MCF 10A (cell line): ENCODE results near the gene CD248. TPM values are rescaled to one million over a fixed set of nuclear protein-coding genes. Genes with fewer than 3 reads are reported as not detected.

Experiments used
- BruUV-seq: library from RNA; stranded (reverse); fragments of 400-500 nt; replicated peaks from 2 replicates; lab custom pipeline; 2021; lab: Mats Ljungman, UMichigan
- CTCF ChIA-PET: fragments of 300-600 bp; sonication (Branson Sonifier 250); formaldehyde crosslinking; extraction: SDS; loops from one replicate; lab custom pipeline; 2021; ENCODE audit warnings: antibody characterized with exemption, inconsistent platforms; lab: Yijun Ruan, JAX
- POLR2A ChIA-PET: fragments of 300-600, 350-650 bp; sonication (Branson Sonifier 250); formaldehyde crosslinking; extraction: SDS; loops from one replicate; lab custom pipeline; 2020; ENCODE audit warnings: antibody characterized with exemption, inconsistent platforms; lab: Yijun Ruan, JAX
- DNase-seq: peaks from one replicate; pipeline ENCODE4 v3.0.0-alpha.2; 2018; ENCODE audit not compliant: unreplicated experiment
- H3K27ac Mint-ChIP-seq: one replicate; pipeline ENCODE4 v1.8.0; 2022; ENCODE audit warnings: mild to moderate bottlenecking, low read depth, mixed read lengths; ENCODE audit not compliant: unreplicated experiment
- H3K27me3 Mint-ChIP-seq: one replicate; pipeline ENCODE4 v1.8.0; 2022; ENCODE audit warnings: mixed read lengths; ENCODE audit not compliant: insufficient read depth, unreplicated experiment
- H3K36me3 Mint-ChIP-seq: one replicate; pipeline ENCODE4 v1.8.0; 2022; ENCODE audit warnings: mild to moderate bottlenecking, moderate library complexity, mixed read lengths; ENCODE audit not compliant: insufficient read depth, unreplicated experiment
- H3K4me1 Mint-ChIP-seq: one replicate; pipeline ENCODE4 v1.8.0; 2022; ENCODE audit warnings: mixed read lengths; ENCODE audit not compliant: insufficient read depth, unreplicated experiment
- H3K4me3 Mint-ChIP-seq: one replicate; pipeline ENCODE4 v1.8.0; 2022; ENCODE audit warnings: mild to moderate bottlenecking, moderate library complexity, mixed read lengths; ENCODE audit not compliant: unreplicated experiment
- H3K9me3 Mint-ChIP-seq: one replicate; pipeline ENCODE4 v1.8.0; 2022; ENCODE audit warnings: mixed read lengths; ENCODE audit not compliant: unreplicated experiment
- CTCF ChIP-seq: fragments of 200-600 bp; IDR thresholded peaks from one replicate; pipeline ENCODE4 v1.8.0; 2022; ENCODE audit warnings: antibody characterized with exemption, mild to moderate bottlenecking; ENCODE audit not compliant: unreplicated experiment
- intact Hi-C: fragments of 100-400 bp; cut with micrococcal nuclease; formaldehyde crosslinking; loops from 2 replicates; pipeline ENCODE4 v1.14.1; 2022
- total RNA-seq: library from RNA; stranded (reverse); gene quantifications from 2 replicates; pipeline ENCODE4 v1.2.3, GENCODE V29; 2022

CD248 gene
- total RNA-seq, 1 experiment from 2014 or later: not detected

GRCh38 chr11:66287211-66287888 is 29.5 kb downstream of the CD248 start:
- BruUV-seq: no TSS peak
- Mint-ChIP-seq H3K27ac (no peak overlapping the region), H3K4me3 (peak overlapping the region; percentile 90), H3K9me3 (no peaks in the 10 kb centered on the region), H3K4me1 (peaks cover 7% of the 10 kb centered on the region), H3K27me3 (peaks cover 3% of the 10 kb centered on the region), H3K36me3 (peaks cover 10% of the 10 kb centered on the region)
- intact Hi-C loops: no loop called here
- CTCF ChIA-PET: interaction anchor here (0.7 to 1.7 kb wide), 3 partner anchors 13 to 65 kb away, joined by 4 to 7 read pairs (median 5); no protein-coding TSS in a partner anchor
- POLR2A ChIA-PET: interaction anchor here (0.6 to 4.6 kb wide), 4 partner anchors 19 to 950 kb away, joined by 3 to 27 read pairs (median 4); partner anchors contain the start of genes BRMS1, RAB1B and RIN1
- DNase-seq: no peak
- TF ChIP-seq CTCF: no peak

- no peak overlapping the region for H3K27ac Mint-ChIP-seq
- H3K27me3 Mint-ChIP-seq: no peaks in the 10 kb centered on the region
- H3K9me3 Mint-ChIP-seq: no peaks in the 10 kb centered on the region
- intact Hi-C loops: no loop called here
- ChIA-PET CTCF (interaction anchor here (1.3 kb wide), 1 partner anchor 65 kb away, joined by 5 read pairs; no protein-coding TSS in a partner anchor), POLR2A (interaction anchor here (0.5 to 4.6 kb wide), 4 partner anchors 19 to 951 kb away, joined by 3 to 27 read pairs (median 4); partner anchors contain the start of genes BRMS1 and RAB1B)
- no TSS peak for BruUV-seq
- H3K4me3 Mint-ChIP-seq: peak overlapping the region; percentile 38
- peaks cover 12% of the 10 kb centered on the region for H3K36me3 Mint-ChIP-seq
- DNase-seq: no peak
- no peak for TF ChIP-seq CTCF
- H3K4me1 Mint-ChIP-seq: peaks cover 7% of the 10 kb centered on the region
These were observed 30.1 kb downstream of the CD248 start for GRCh38 chr11:66286699-66287098.

- Mint-ChIP-seq H3K27me3 (no peaks in the 10 kb centered on the region), H3K4me3 (no peak overlapping the region), H3K27ac (no peak overlapping the region), H3K4me1 (peaks cover 6% of the 10 kb centered on the region), H3K36me3 (peaks cover 12% of the 10 kb centered on the region), H3K9me3 (no peaks in the 10 kb centered on the region)
- TF ChIP-seq CTCF: no peak
- CTCF ChIA-PET: interaction anchor here (0.6 to 0.8 kb wide), 3 partner anchors 62 to 217 kb away, joined by 3 read pairs; no protein-coding TSS in a partner anchor
- intact Hi-C loops: no loop called here
- POLR2A ChIA-PET: interaction anchor here (4.6 kb wide), 1 partner anchor 60 kb away, joined by 27 read pairs; the partner anchor contains the start of gene BRMS1
- DNase-seq: no peak
- BruUV-seq: no TSS peak
These were observed 31.4 kb downstream of the CD248 start for GRCh38 chr11:66285250-66285947.
